Skeletal muscle tissue (tissue), 4 donors: ENCODE measurements around the gene BHLHA15. TPM values are rescaled to one million over a fixed set of nuclear protein-coding genes. Genes with fewer than 3 reads are reported as not detected.

Experiments used
- H3K27ac ChIP-seq: one replicate; pipeline ENCODE4 v1.7.0; 2013; ENCODE audit warnings: mild to moderate bottlenecking, low read depth, low read length, inconsistent platforms
- H3K27me3 ChIP-seq, 3 donors: one replicate each; pipeline ENCODE4 v1.7.0; 2013; ENCODE audit warnings: low read length in 3 of 3; ENCODE audit not compliant: control insufficient read depth in 3 of 3, insufficient read depth in 3 of 3
- H3K36me3 ChIP-seq, 3 donors: one replicate each; pipeline ENCODE4 v1.7.0; 2013; ENCODE audit warnings: low read length in 3 of 3; ENCODE audit not compliant: control insufficient read depth in 3 of 3, insufficient read depth in 3 of 3
- H3K4me1 ChIP-seq, 3 donors: one replicate each; pipeline ENCODE4 v1.7.0; 2013; ENCODE audit warnings: low read length in 3 of 3, mild to moderate bottlenecking in 3 of 3; ENCODE audit not compliant: control insufficient read depth in 3 of 3, insufficient read depth in 3 of 3
- H3K4me3 ChIP-seq, 3 donors: one replicate each; pipeline ENCODE4 v1.7.0; 2013; ENCODE audit warnings: low read length in 3 of 3
- H3K9ac ChIP-seq, 3 donors: one replicate each; pipeline ENCODE4 v1.7.0; 2013; ENCODE audit warnings: low read length in 3 of 3, mild to moderate bottlenecking in 3 of 3, moderate library complexity in 2 of 3, low read depth in 1 of 3
- H3K9me3 ChIP-seq, 3 donors: one replicate each; pipeline ENCODE4 v1.7.0; 2013; ENCODE audit warnings: low read length in 3 of 3; ENCODE audit not compliant: control insufficient read depth in 3 of 3
- total RNA-seq: library from RNA; depleted of rRNA; stranded (reverse); fragments of >200 nt; gene quantifications from one replicate; pipeline ENCODE4 v1.2.3, GENCODE V29; 2014
- donor health status: Osteomylitis.

BHLHA15 gene
- total RNA-seq, 1 donor from 2014 or later: not detected

DNA sequence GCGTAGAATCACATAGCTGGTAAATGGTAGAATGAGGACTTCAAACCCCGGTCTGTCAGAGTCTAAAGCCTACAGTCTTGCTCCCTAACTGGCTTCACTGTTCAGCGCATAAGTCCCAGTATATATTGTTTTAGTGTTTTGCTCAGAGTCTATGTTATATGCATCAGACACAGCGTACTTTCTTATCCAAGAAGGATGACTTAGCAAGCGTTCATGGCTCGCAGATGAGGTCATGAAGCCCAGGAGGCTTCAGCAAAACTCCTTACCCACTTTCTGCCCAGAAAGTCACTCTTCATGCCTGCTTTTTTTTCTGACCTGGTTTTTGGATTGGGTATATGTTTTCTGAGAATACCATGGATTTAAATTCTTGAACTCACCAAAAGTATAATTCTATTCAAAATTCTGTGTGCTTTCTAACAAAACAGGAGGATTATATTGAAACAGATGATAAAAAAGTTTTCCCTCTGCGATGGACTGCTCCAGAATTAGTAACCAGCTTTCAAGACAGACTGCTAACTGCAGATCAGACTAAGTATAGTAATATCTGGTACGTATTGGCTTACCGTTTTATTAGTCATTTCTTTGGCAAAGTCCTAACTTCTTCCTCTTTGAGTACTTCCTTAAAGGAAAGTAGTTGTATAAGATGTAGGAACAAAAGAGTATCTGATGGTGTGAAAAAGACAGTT, 24.6 kb upstream of the BHLHA15 start:
- Histone ChIP-seq H3K4me3 (no peak overlapping the region), H3K27ac (peak overlapping the region; percentile 48), H3K36me3 (peaks cover 6 to 10% (median 7%) of the 10 kb centered on the region in 3 donors)

DNA sequence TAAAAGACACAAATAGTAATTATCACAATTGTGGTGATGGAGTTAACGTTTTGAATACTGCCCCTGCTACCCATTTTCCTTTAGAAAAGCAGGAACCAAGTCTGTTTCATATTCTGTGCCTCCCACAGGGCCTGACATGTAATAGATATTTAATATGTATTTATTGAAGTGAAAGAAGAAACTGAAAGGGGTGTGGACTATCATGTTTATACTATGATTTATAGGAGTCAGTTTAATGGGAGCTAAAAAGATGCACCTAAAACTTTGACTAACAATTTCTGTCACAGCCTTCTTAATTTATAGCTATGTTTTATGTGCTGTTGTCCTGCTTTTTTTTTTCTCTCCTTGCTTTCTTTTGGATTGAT, 24.1 kb upstream of the BHLHA15 start:
- Histone ChIP-seq H3K9me3 (no peaks in the 10 kb centered on the region), H3K4me1 (peaks cover 0 to 10% (median 0%) of the 10 kb centered on the region in 3 donors), H3K36me3 (peaks cover 11 to 13% (median 12%) of the 10 kb centered on the region in 3 donors), H3K27ac (peak overlapping the region; percentile 48), H3K9ac (no peak overlapping the region), H3K4me3 (no peak overlapping the region), H3K27me3 (no peaks in the 10 kb centered on the region)

More for the DNA sequence above, 24.6 kb upstream of the BHLHA15 start:
- H3K4me1 ChIP-seq: peaks cover 0 to 10% (median 0%) of the 10 kb centered on the region in 3 donors
- H3K9ac ChIP-seq: no peak overlapping the region
- no peaks in the 10 kb centered on the region for H3K27me3 ChIP-seq
- no peaks in the 10 kb centered on the region for H3K9me3 ChIP-seq

- Histone ChIP-seq H3K36me3 (peaks cover 28 to 36% (median 34%) of the 10 kb centered on the region in 3 donors), H3K9ac (no peak overlapping the region), H3K4me3 (no peak overlapping the region), H3K4me1 (peaks cover 0 to 10% (median 0%) of the 10 kb centered on the region in 3 donors), H3K9me3 (no peaks in the 10 kb centered on the region), H3K27ac (no peak overlapping the region), H3K27me3 (no peaks in the 10 kb centered on the region)
Measured at GRCh38 chr7:98189559-98189958, 21.7 kb upstream of the BHLHA15 start.

- Histone ChIP-seq H3K27ac (no peak overlapping the region), H3K4me3 (no peak overlapping the region), H3K9ac (no peak overlapping the region), H3K27me3 (no peaks in the 10 kb centered on the region), H3K36me3 (peaks cover 35 to 53% (median 47%) of the 10 kb centered on the region in 3 donors), H3K4me1 (peaks cover 0 to 2% (median 0%) of the 10 kb centered on the region in 3 donors), H3K9me3 (no peaks in the 10 kb centered on the region)
Measured at GRCh38 chr7:98191668-98192431, 19.4 kb upstream of the BHLHA15 start.

GRCh38 chr7:98192781-98193457, 18.3 kb upstream of the BHLHA15 start:
- H3K4me3 ChIP-seq: no peak overlapping the region
- H3K27me3 ChIP-seq: no peaks in the 10 kb centered on the region
- H3K27ac ChIP-seq: no peak overlapping the region
- H3K36me3 ChIP-seq: peaks cover 38 to 54% (median 49%) of the 10 kb centered on the region in 3 donors
- H3K9me3 ChIP-seq: no peaks in the 10 kb centered on the region
- H3K9ac ChIP-seq: no peak overlapping the region
- no peaks in the 10 kb centered on the region for H3K4me1 ChIP-seq

- no peaks in the 10 kb centered on the region for H3K9me3 ChIP-seq
- H3K4me1 ChIP-seq: no peaks in the 10 kb centered on the region
- peaks cover 38 to 54% (median 49%) of the 10 kb centered on the region in 3 donors for H3K36me3 ChIP-seq
- no peak overlapping the region for H3K4me3 ChIP-seq
- no peak overlapping the region for H3K9ac ChIP-seq
- no peak overlapping the region for H3K27ac ChIP-seq
- H3K27me3 ChIP-seq: no peaks in the 10 kb centered on the region
Measured at GRCh38 chr7:98193474-98194180, 17.6 kb upstream of the BHLHA15 start.

- Histone ChIP-seq H3K27ac (no peak overlapping the region), H3K4me3 (no peak overlapping the region), H3K36me3 (peaks cover 38 to 54% (median 47%) of the 10 kb centered on the region in 3 donors)
Measured at GRCh38 chr7:98194186-98194585, 17.1 kb upstream of the BHLHA15 start.

DNA sequence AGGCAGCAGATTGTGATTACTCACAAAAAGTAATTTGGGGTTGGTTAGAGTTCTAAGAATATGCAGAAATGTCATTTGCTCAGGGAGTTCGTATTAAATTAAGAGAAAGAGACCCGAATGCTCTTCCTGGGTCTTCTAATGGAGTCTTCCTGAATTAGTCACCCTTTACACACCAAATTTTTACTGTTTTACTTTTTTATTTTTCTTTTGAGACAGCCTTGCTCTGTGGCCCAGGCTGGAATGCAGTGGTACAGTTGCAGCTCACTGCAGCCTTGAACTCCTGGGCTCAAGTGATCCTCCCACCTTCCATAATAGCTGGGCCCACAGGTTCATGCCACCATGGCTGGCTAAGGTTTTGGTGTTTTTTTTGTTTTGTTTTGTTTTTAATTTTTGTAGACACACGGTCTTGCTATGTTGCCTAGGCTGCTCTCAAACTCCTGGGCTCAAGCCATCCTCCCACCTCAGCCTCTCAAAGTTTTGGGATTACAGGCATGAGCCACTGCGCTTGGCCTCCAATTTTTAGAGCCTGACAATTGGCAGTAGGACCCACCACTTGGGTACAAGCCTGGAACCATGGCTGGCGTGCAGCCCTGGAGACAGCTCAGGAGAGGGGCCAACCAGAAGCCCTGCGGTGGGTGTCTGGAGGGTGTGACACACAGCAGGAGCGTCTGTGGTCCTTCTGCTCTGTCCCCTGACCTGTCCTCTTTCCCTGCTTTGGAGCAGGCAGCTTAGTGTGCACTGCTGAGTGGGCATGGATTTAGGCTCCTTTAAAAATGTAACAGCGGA, 16.4 kb upstream of the BHLHA15 start:
- H3K9me3 ChIP-seq: no peaks in the 10 kb centered on the region
- H3K9ac ChIP-seq: no peak overlapping the region
- no peak overlapping the region for H3K27ac ChIP-seq
- H3K4me3 ChIP-seq: no peak overlapping the region
- no peaks in the 10 kb centered on the region for H3K27me3 ChIP-seq
- H3K36me3 ChIP-seq: peaks cover 38 to 54% (median 44%) of the 10 kb centered on the region in 3 donors
- H3K4me1 ChIP-seq: no peaks in the 10 kb centered on the region

More at GRCh38 chr7:98194186-98194585, 17.1 kb upstream of the BHLHA15 start:
- Histone ChIP-seq H3K27me3 (no peaks in the 10 kb centered on the region), H3K4me1 (no peaks in the 10 kb centered on the region), H3K9me3 (no peaks in the 10 kb centered on the region), H3K9ac (no peak overlapping the region)
